ENCODE results near the gene CTTNBP2NL. TPM values are rescaled to one million over a fixed set of nuclear protein-coding genes. Genes with fewer than 3 reads are reported as not detected.
"Not testable (repeated sequence)": the region's sequence is repeated elsewhere in the genome, so short reads cannot be mapped to it uniquely, and the experiment has no call there.

CTTNBP2NL gene
- total RNA-seq, 2 experiments from 2014 or later, result 0.54 to 1.5 TPM

- Mint-ChIP-seq H3K4me1 (peaks cover 1% of the 10 kb centered on the region), H3K27me3 (peaks cover 35% of the 10 kb centered on the region), H3K36me3 (no peaks in the 10 kb centered on the region)
These were observed 20.3 kb upstream of the CTTNBP2NL start for GRCh38 chr1:112375701-112376100.

GRCh38 chr1:112380356-112380755 is 15.7 kb upstream of the CTTNBP2NL start:
- Mint-ChIP-seq H3K4me1 (no peaks in the 10 kb centered on the region), H3K27me3 (peaks cover 30% of the 10 kb centered on the region), H3K9me3 (no peaks in the 10 kb centered on the region), H3K36me3 (no peaks in the 10 kb centered on the region), H3K27ac (no peak overlapping the region), H3K4me3 (no peak overlapping the region)
- no peak for DNase-seq

More at GRCh38 chr1:112375701-112376100, 20.3 kb upstream of the CTTNBP2NL start:
- Mint-ChIP-seq H3K27ac (no peak overlapping the region), H3K4me3 (no peak overlapping the region), H3K9me3 (no peaks in the 10 kb centered on the region)
- no peak for DNase-seq

GRCh38 chr1:112381324-112382076 is 14.5 kb upstream of the CTTNBP2NL start:
- no peak for DNase-seq
- no peaks in the 10 kb centered on the region for H3K36me3 Mint-ChIP-seq
- no peak overlapping the region for H3K4me3 Mint-ChIP-seq
- peaks cover 23% of the 10 kb centered on the region for H3K27me3 Mint-ChIP-seq
- no peaks in the 10 kb centered on the region for H3K4me1 Mint-ChIP-seq
- H3K27ac Mint-ChIP-seq, result no peak overlapping the region
- H3K9me3 Mint-ChIP-seq, result no peaks in the 10 kb centered on the region

GRCh38 chr1:112383759-112384370 is 12.1 kb upstream of the CTTNBP2NL start:
- Mint-ChIP-seq H3K27ac (no peak overlapping the region), H3K4me3 (no peak overlapping the region), H3K36me3 (no peaks in the 10 kb centered on the region), H3K9me3 (no peaks in the 10 kb centered on the region), H3K27me3 (peaks cover 24% of the 10 kb centered on the region), H3K4me1 (no peaks in the 10 kb centered on the region)
- no peak for DNase-seq

- Mint-ChIP-seq H3K9me3 (no peaks in the 10 kb centered on the region), H3K27me3 (peaks cover 30% of the 10 kb centered on the region), H3K36me3 (no peaks in the 10 kb centered on the region), H3K4me1 (peaks cover 4% of the 10 kb centered on the region), H3K4me3 (no peak overlapping the region), H3K27ac (no peak overlapping the region)
- no peak for DNase-seq
These were observed 9.8 kb upstream of the CTTNBP2NL start for GRCh38 chr1:112386024-112386723.

GRCh38 chr1:112386731-112387346 is 9.2 kb upstream of the CTTNBP2NL start:
- H3K27me3 Mint-ChIP-seq, result peaks cover 25% of the 10 kb centered on the region
- H3K36me3 Mint-ChIP-seq, result no peaks in the 10 kb centered on the region

GRCh38 chr1:112387807-112388206 is 8.2 kb upstream of the CTTNBP2NL start:
- Mint-ChIP-seq H3K36me3 (no peaks in the 10 kb centered on the region), H3K27me3 (peaks cover 27% of the 10 kb centered on the region), H3K27ac (no peak overlapping the region), H3K9me3 (no peaks in the 10 kb centered on the region), H3K4me3 (no peak overlapping the region), H3K4me1 (peaks cover 4% of the 10 kb centered on the region)
- DNase-seq, result no peak

More at GRCh38 chr1:112386731-112387346, 9.2 kb upstream of the CTTNBP2NL start:
- Mint-ChIP-seq H3K27ac (no peak overlapping the region), H3K4me3 (no peak overlapping the region), H3K9me3 (no peaks in the 10 kb centered on the region), H3K4me1 (peaks cover 4% of the 10 kb centered on the region)
- no peak for DNase-seq

GRCh38 chr1:112388436-112388835 is 7.6 kb upstream of the CTTNBP2NL start:
- Mint-ChIP-seq H3K4me3 (no peak overlapping the region), H3K9me3 (no peaks in the 10 kb centered on the region), H3K4me1 (peaks cover 4% of the 10 kb centered on the region), H3K36me3 (no peaks in the 10 kb centered on the region), H3K27me3 (peaks cover 31% of the 10 kb centered on the region), H3K27ac (no peak overlapping the region)
- DNase-seq, result no peak

GRCh38 chr1:112389689-112390088 is 6.3 kb upstream of the CTTNBP2NL start:
- DNase-seq, result no peak
- no peak overlapping the region for H3K4me3 Mint-ChIP-seq
- H3K36me3 Mint-ChIP-seq, result no peaks in the 10 kb centered on the region
- H3K27me3 Mint-ChIP-seq, result peaks cover 42% of the 10 kb centered on the region
- H3K4me1 Mint-ChIP-seq, result peaks cover 9% of the 10 kb centered on the region
- no peak overlapping the region for H3K27ac Mint-ChIP-seq
- no peaks in the 10 kb centered on the region for H3K9me3 Mint-ChIP-seq

- H3K9me3 Mint-ChIP-seq, H3K36me3 Mint-ChIP-seq, H3K27ac Mint-ChIP-seq, DNase-seq, H3K4me3 Mint-ChIP-seq: not testable (repeated sequence)
- Mint-ChIP-seq H3K4me1 (peaks cover 11% of the 10 kb centered on the region), H3K27me3 (peaks cover 42% of the 10 kb centered on the region)
These were observed 5.7 kb upstream of the CTTNBP2NL start for GRCh38 chr1:112390335-112390734.

- peaks cover 15% of the 10 kb centered on the region for H3K4me1 Mint-ChIP-seq
- H3K36me3 Mint-ChIP-seq, result no peaks in the 10 kb centered on the region
- peak overlapping the region; percentile 51 for H3K4me3 Mint-ChIP-seq
- DNase-seq, result peak; percentile 74
- peaks cover 42% of the 10 kb centered on the region for H3K27me3 Mint-ChIP-seq
- no peak overlapping the region for H3K27ac Mint-ChIP-seq
- H3K9me3 Mint-ChIP-seq, result no peaks in the 10 kb centered on the region
These were observed 5.0 kb upstream of the CTTNBP2NL start for GRCh38 chr1:112390775-112391602.

- Mint-ChIP-seq H3K27me3 (peaks cover 42% of the 10 kb centered on the region), H3K27ac (no peak overlapping the region), H3K4me1 (peaks cover 16% of the 10 kb centered on the region), H3K4me3 (no peak overlapping the region), H3K36me3 (no peaks in the 10 kb centered on the region), H3K9me3 (no peaks in the 10 kb centered on the region)
- DNase-seq, result no peak
These were observed 4.4 kb upstream of the CTTNBP2NL start for GRCh38 chr1:112391603-112391940.

- peaks cover 40% of the 10 kb centered on the region for H3K27me3 Mint-ChIP-seq
- no peaks in the 10 kb centered on the region for H3K9me3 Mint-ChIP-seq
- H3K4me3 Mint-ChIP-seq, result no peak overlapping the region
- H3K4me1 Mint-ChIP-seq, result peaks cover 22% of the 10 kb centered on the region
- H3K27ac Mint-ChIP-seq, result no peak overlapping the region
- H3K36me3 Mint-ChIP-seq, result no peaks in the 10 kb centered on the region
- DNase-seq, result no peak
These were observed 2.4 kb upstream of the CTTNBP2NL start for GRCh38 chr1:112393631-112393974.

GRCh38 chr1:112394743-112395062 is 1.3 kb upstream of the CTTNBP2NL start:
- Mint-ChIP-seq H3K27ac (no peak overlapping the region), H3K4me1 (peaks cover 22% of the 10 kb centered on the region), H3K4me3 (no peak overlapping the region), H3K36me3 (no peaks in the 10 kb centered on the region), H3K9me3 (no peaks in the 10 kb centered on the region), H3K27me3 (peaks cover 35% of the 10 kb centered on the region)
- DNase-seq, result no peak
